ENCODE results near the gene GCGR.
A peak's percentile ranks its signal among the peaks of the same experiment; 100 is the strongest.

GCGR gene

GRCh38 chr17:81854974-81855774 lies 51.2 kb downstream of the GCGR start:
- no peak for TF ChIP-seq CTCF (IDR thresholded peaks at IDR 0.05)
- no peak overlapping the region for H3K4me3 Mint-ChIP-seq
- no peak for DNase-seq
- H3K27me3 Mint-ChIP-seq (ENCODE audit: low read depth, poor library complexity): peaks cover 4% of the 10 kb centered on the region
- peaks cover 25% of the 10 kb centered on the region for H3K4me1 Mint-ChIP-seq
- no peaks in the 10 kb centered on the region for H3K9me3 Mint-ChIP-seq
- no peak overlapping the region for H3K27ac Mint-ChIP-seq
- peaks cover 60% of the 10 kb centered on the region for H3K36me3 Mint-ChIP-seq (ENCODE audit: low read depth)

- Mint-ChIP-seq H3K27ac (no peak overlapping the region), H3K4me3 (peak overlapping the region; percentile 96), H3K4me1 (peaks cover 41% of the 10 kb centered on the region), H3K36me3 (ENCODE audit: low read depth) (peaks cover 37% of the 10 kb centered on the region), H3K9me3 (no peaks in the 10 kb centered on the region), H3K27me3 (ENCODE audit: low read depth, poor library complexity) (peaks cover 4% of the 10 kb centered on the region)
- DNase-seq: no peak
- no peak for TF ChIP-seq CTCF (IDR thresholded peaks at IDR 0.05)
These were observed 54.4 kb downstream of the GCGR start for GRCh38 chr17:81858170-81858966.

- DNase-seq: no peak
- Mint-ChIP-seq H3K4me1 (peaks cover 45% of the 10 kb centered on the region), H3K36me3 (ENCODE audit: low read depth) (peaks cover 33% of the 10 kb centered on the region), H3K9me3 (no peaks in the 10 kb centered on the region), H3K4me3 (peak overlapping the region; percentile 96), H3K27me3 (ENCODE audit: low read depth, poor library complexity) (peaks cover 4% of the 10 kb centered on the region), H3K27ac (peak overlapping the region; percentile 95)
- TF ChIP-seq CTCF (IDR thresholded peaks at IDR 0.05): no peak
These were observed 55.3 kb downstream of the GCGR start for GRCh38 chr17:81858967-81859905.

- H3K4me3 Mint-ChIP-seq: peak within 1 kb of the TSS; percentile 96
- peak within 1 kb of the TSS; percentile 99 for H3K27ac Mint-ChIP-seq
- H3K9me3 Mint-ChIP-seq: no peaks in the 10 kb centered on the region
- peaks cover 45% of the 10 kb centered on the region for H3K4me1 Mint-ChIP-seq
- peaks cover 33% of the 10 kb centered on the region for H3K36me3 Mint-ChIP-seq (ENCODE audit: low read depth)
- H3K27me3 Mint-ChIP-seq (ENCODE audit: low read depth, poor library complexity): peaks cover 4% of the 10 kb centered on the region
- no peak for TF ChIP-seq CTCF (IDR thresholded peaks at IDR 0.05)
- peak; percentile 95 for DNase-seq
These were observed 56.2 kb downstream of the GCGR start, which contains the start of gene P4HB for GRCh38 chr17:81859906-81860755. Gene P4HB, minus strand, starts transcription at chr17:81860535. Its CDS starts 64 bp downstream, at chr17:81860471.

All from nephron progenitor cell (in vitro differentiated cells).